Mammary microvascular endothelial cell (primary cell): ENCODE results near the gene HMCN2. TPM values are rescaled to one million over a fixed set of nuclear protein-coding genes. Genes with fewer than 3 reads are reported as not detected.

ENCODE experiments used
- total RNA-seq: library from RNA; depleted of rRNA; stranded (reverse); fragments of >200 nt; gene quantifications from 2 replicates; pipeline ENCODE4 v1.2.3, GENCODE V29; 2015

HMCN2 gene, protein sequence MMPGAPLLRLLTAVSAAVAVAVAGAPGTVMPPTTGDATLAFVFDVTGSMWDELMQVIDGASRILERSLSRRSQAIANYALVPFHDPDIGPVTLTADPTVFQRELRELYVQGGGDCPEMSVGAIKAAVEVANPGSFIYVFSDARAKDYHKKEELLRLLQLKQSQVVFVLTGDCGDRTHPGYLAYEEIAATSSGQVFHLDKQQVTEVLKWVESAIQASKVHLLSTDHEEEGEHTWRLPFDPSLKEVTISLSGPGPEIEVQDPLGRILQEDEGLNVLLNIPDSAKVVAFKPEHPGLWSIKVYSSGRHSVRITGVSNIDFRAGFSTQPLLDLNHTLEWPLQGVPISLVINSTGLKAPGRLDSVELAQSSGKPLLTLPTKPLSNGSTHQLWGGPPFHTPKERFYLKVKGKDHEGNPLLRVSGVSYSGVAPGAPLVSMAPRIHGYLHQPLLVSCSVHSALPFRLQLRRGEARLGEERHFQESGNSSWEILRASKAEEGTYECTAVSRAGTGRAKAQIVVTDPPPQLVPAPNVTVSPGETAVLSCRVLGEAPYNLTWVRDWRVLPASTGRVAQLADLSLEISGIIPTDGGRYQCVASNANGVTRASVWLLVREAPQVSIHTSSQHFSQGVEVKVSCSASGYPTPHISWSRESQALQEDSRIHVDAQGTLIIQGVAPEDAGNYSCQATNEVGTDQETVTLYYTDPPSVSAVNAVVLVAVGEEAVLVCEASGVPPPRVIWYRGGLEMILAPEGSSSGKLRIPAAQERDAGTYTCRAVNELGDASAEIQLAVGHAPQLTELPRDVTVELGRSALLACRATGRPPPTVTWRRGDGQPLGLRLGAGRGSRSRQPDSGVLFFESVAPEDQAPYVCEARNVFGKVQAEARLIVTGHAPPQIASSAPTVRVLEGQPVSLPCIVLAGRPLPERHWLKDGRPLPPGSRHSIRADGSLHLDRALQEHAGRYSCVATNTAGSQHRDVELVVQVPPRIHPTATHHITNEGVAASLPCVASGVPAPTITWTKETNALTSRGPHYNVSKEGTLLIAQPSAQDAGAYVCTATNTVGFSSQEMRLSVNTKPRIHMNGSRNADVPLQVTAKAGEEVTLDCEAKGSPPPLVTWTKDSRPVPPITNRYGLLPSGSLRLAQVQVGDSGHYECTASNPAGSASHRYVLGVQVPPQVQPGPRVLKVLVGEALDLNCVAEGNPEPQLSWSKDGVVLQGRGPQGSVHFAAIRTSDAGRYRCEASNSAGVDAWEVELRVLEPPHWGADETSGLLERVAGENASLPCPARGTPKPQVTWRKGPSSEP (N-terminal part only)
- 0.07 TPM in 1 of 2 replicates, not detected in the other for total RNA-seq

DNA sequence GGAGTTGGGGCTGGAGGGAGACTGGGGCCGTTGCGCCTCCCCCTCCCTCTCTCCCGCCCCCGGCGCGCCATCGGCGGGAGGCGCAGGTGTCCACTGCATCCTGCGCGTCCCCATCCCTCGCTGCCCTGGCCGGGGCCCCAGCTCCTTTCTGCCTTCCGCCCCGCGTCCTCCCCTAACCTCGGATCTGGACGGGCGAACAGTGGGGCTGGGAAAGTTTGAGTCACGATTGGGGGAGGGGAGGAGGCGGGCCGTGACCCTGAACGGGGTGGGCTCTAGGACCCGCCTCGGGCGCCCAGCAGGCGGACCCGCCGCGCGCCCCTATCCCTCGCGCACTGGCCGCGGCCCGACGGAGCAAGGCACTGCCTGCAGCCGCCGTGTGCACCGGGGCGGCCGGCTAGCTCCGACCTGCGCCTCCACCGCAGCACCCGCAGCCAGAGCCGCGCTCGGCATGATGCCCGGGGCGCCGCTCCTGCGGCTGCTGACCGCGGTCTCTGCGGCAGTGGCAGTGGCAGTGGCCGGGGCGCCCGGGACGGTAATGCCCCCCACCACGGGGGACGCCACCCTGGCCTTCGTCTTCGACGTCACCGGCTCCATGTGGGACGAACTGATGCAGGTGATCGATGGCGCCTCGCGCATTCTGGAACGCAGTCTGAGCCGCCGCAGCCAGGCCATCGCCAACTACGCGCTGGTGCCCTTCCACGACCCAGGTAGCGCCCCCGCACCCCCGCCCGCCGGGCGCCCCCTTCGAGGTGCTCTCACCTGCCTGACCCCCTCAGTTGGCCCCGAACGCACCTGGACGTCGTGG lies at the start of gene HMCN2:
Gene HMCN2, plus strand, starts transcription at position 330 of the 805 bp plus-strand sequence. Its CDS starts 119 bp downstream, at position 449.

DNA sequence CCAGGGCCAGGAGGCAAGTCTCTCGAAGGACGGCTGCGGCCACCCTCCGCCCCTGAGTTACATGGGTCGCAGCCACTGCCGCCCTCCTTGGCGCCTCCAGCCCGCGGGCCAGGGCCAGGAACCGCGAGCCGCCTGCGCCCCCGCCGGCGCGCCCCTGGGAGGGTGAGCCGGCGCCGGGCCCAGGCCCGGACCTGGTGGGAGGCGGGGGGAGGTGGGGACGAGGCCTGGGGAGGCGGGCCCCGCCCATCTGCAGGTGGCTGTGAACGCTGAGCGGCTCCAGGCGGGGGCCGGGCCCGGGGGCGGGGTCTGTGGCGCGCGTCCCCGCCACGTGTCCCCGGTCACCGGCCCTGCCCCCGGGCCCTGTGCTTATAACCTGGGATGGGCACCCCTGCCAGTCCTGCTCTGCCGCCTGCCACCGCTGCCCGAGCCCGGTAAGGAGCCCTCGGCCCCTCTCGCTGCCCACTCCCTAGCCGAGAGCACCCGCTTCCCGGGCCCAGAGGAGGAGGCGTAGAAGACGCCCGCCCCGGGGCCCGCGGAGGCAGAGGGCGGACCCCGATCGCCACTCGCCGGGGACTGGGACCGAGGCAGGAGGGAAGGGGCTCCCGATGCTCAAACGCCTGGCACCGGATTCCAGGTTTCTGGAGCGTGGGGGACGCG lies 179.1 kb downstream of the HMCN2 start, which contains the start of gene ASS1:
Gene ASS1, plus strand, starts transcription at position 397 of the 657 bp plus-strand sequence. CDS start 7,268 bp downstream, outside the sequence.

Other genes starting within 250 kb of the HMCN2 start
- 13.5 and 15.3 TPM in 2 replicates for gene FNBP1, start 222.6 kb upstream of the HMCN2 start, total RNA-seq
- gene GPR107, start 211.9 kb upstream of the HMCN2 start, total RNA-seq = 16.2 and 16.9 TPM in 2 replicates
- 24.8 and 27.8 TPM in 2 replicates for gene NCS1, start 93.4 kb upstream of the HMCN2 start, total RNA-seq
- gene ASS1, start 179.2 kb downstream of the HMCN2 start, total RNA-seq = 1.7 and 1.8 TPM in 2 replicates